GM19025 (cell line): Measurements from ENCODE around the gene MAPK10.
"Not testable (repeated sequence)": the region's sequence is repeated elsewhere in the genome, so short reads cannot be mapped to it uniquely, and the experiment has no call there.

Experiments
- ATAC-seq: cut with Tn5 transposase; IDR thresholded peaks from one replicate; pipeline ENCODE4 v1.9.1; 2021; ENCODE audit warnings: mild to moderate bottlenecking, low read depth, moderate library complexity; ENCODE audit not compliant: unreplicated experiment

MAPK10 gene

GRCh38 chr4:86118711-86119110 is 241.1 kb downstream of the MAPK10 start:
- no peak for ATAC-seq

DNA sequence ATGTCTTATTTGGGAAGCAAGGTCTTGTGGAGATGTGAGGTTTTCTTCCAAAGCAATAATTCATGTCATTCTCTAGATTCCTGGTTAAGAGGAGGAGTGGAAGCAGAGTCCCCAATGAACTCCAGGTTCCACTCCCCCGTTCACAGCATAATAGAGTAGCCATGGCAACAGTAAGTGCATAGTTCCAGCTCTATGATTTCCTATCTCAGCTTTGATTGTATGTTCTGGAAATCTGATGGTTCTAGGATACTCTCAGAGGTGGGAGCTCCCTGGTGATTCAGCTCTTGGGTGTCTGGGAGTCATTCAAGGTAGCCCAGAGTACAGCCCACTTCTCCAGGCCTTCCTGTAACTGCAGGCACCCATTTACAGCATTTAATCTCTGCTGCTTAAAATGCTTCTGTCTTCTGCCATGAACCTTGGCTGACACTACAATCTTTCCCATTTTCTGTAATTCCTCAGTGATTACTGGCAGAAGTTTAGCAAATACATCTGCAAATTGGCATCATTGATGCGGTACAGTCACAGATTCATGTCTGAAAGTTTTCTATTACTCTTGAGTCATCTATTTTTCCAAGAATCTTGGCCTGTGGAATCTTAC is 242.0 kb downstream of the MAPK10 start:
- no peak for ATAC-seq

DNA sequence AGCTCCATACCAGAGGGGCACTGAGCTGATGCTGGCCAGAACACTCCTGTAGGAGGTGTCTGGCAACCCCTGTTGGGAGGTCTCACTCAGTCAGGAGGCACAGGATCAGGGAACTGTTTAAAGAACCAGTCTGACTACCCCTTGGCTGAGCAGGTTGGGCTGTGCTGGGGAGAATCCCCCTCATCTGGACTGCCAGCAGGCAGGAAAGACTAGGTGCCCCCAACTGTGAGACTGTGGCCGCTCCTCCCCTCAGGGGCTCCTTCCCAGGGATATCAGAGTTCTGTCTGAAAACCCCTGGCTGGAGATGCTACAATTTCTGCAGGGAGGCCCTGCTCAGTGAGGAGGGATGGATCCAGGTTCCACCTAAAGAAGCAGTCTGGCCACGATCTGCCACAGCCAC is 245.3 kb downstream of the MAPK10 start:
- no peak for ATAC-seq

DNA sequence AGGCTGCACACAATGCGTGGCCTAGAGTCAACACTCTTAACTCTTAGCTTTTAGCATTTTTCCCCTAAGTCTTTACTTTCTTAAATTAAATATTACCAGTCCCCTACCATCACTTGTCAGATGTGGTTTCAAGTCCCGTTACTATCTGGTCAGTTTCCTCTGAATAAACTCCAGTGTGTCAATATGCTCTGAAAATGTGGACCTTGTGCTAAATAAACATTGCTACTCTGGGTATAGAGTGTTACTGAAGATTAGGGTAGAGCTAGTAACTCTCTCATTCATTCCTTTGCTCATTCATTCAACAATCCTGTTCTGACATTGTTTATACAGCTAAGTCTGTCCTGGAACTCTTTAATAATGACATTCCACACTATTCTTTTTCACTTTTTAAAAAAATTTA is 251.0 kb downstream of the MAPK10 start:
- no peak for ATAC-seq

GRCh38 chr4:86108137-86108536 is 251.7 kb downstream of the MAPK10 start:
- ATAC-seq: no peak

- no peak for ATAC-seq
Observed at GRCh38 chr4:86107112-86107511, 252.7 kb downstream of the MAPK10 start.

DNA sequence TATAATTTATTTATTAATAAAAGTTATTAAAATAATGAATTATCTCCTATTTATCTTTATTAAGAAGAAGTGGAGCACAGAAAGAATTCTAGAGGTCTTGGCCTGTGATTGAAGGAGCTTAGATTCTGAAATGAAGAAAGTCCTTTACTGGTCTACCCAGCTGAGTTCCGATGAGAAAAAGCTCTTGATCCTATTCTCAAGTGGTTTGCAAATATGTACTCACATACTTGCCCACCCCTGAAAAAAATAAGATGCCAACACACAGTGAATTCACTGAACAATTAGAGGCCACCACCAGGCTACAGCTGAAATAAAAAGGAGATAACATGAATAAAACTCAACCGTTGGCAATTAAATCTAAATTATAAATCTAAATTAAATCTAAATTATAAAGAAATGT is 253.4 kb downstream of the MAPK10 start:
- no peak for ATAC-seq

GRCh38 chr4:86101841-86102240 is 258.0 kb downstream of the MAPK10 start:
- ATAC-seq: no peak

- ATAC-seq: no peak
Observed at GRCh38 chr4:86101410-86101809, 258.4 kb downstream of the MAPK10 start.

GRCh38 chr4:86100539-86101215 is 259.2 kb downstream of the MAPK10 start:
- ATAC-seq: no peak

DNA sequence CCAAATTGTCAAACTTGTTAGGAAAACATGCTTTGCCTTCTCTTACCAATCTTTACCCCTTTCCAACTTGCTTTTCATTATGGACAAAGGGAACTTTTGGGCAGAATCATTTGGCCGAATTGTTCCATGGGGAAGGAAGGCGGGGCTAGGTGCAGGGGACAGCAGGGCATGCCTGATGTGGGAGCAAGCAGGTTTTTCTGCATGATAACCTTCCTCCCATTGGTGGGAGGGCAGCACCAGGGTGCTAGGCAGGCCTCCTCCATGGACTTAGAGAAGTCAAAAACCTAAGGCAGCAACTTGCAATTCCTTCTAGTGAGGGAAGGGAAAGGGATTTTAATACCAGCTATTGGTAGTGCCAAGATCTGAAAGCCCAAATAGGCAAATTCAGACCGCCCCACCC is 260.5 kb downstream of the MAPK10 start:
- no peak for ATAC-seq

DNA sequence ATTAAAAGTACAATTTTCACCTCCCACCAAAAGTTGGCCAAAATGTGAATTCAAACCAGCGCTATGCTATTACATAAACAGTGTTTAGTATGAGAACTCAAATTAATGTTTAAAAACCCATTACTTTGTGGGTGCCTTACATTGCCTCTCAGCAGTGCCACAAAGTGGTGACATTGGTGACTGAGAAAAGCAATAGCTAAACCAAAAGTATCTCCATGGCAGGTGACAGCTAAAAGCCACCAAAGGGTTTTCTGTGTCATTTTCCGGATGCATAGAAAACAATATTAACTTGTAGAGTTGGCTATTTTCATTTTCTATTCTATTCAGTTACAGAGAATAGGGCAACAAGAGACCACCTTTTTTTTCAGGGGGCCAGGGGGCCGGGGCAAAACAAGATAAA is 261.2 kb downstream of the MAPK10 start:
- peak; percentile 45 for ATAC-seq

GRCh38 chr4:86096373-86096772 is 263.5 kb downstream of the MAPK10 start:
- no peak for ATAC-seq

GRCh38 chr4:86092684-86093083 is 267.2 kb downstream of the MAPK10 start:
- ATAC-seq: no peak

GRCh38 chr4:86091201-86091600 is 268.7 kb downstream of the MAPK10 start:
- no peak for ATAC-seq

GRCh38 chr4:86089781-86090323 is 270.0 kb downstream of the MAPK10 start:
- no peak for ATAC-seq

DNA sequence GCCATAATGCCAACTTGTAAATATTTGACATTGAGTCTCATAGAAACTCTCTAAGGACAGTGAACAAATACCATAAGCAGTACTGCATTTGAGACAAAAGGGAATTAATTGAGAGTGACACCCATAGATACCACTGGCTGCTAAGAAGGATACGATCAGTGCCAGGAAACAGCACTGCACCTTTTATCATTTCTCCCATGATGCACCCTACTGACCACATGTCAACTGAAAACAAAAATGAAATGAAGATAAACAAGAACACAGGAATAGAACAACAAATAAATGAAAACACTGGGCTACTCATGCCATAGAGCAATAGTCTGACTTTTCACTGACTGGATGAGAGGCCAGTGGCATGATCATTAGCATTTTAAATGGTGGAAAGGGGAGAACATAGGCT is 270.8 kb downstream of the MAPK10 start:
- no peak for ATAC-seq

DNA sequence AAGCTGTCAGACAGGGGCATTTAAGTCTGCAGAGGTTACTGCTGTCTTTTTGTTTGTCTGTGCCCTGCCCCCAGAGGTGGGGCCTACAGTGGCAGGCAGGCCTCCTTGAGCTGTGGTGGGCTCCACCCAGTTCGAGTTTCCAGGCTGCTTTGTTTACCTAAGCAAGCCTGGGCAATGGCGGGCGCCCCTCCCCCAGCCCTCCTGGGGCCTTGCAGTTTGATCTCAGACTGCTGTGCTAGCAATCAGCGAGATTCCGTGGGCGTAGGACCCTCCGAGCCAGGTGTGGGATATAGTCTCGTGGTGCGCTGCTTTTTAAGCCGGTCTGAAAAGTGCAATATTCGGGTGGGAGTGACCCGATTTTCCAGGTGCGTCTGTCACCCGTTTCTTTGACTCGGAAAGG is 284.1 kb downstream of the MAPK10 start:
- ATAC-seq: not testable (repeated sequence)

GRCh38 chr4:86060341-86060740 is 299.5 kb downstream of the MAPK10 start:
- no peak for ATAC-seq

DNA sequence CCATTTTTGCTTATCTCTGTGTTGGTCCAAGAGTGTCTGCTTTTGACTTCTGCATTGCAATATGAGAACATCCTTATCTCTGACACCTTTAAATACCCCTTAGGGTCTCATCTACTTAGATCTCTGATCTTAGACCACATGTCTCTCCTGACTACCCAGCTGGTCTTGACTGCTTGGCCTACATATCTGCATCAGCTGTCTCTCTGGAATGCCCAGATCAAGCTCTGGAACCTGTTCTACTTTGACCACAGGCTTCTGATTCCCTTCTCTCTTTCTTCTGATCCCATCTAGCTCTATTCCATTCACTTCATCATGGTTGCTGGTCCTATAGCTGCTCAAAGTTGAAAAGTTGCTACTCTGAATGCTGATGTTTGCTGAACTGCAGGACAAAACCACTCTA is 301.2 kb downstream of the MAPK10 start:
- no peak for ATAC-seq

GRCh38 chr4:86055898-86056297 is 304.0 kb downstream of the MAPK10 start:
- ATAC-seq: no peak
